RWPE1 (cell line): ENCODE measurements around the gene BRSK1.

Experiments
- CTCF ChIA-PET: fragments of 350-600 bp; sonication (Branson Sonifier 250); formaldehyde crosslinking; extraction: SDS; loops from one replicate; lab custom pipeline; 2021; lab: Yijun Ruan, JAX
- POLR2A ChIA-PET: fragments of 400-600 bp; formaldehyde crosslinking; extraction: SDS; loops from one replicate; lab custom pipeline; 2020; ENCODE audit warnings: antibody characterized with exemption; ENCODE audit not compliant: low non-redundant PET; lab: Yijun Ruan, JAX
- DNase-seq: peaks from one replicate; pipeline ENCODE4 v3.0.0; 2012; ENCODE audit warnings: low spot score
- H3K27ac ChIP-seq: fragments of 450-650 bp; 2 replicates; pipeline ENCODE4 v1.5.1; 2017
- TF ChIP-seq, protein P1 (sequence below): fragments of 450-650 bp; conservative IDR thresholded peaks from 2 replicates; pipeline ENCODE4 v1.5.1; 2017; ENCODE audit warnings: low read depth, mild to moderate bottlenecking

The BRSK1 gene

DNA sequence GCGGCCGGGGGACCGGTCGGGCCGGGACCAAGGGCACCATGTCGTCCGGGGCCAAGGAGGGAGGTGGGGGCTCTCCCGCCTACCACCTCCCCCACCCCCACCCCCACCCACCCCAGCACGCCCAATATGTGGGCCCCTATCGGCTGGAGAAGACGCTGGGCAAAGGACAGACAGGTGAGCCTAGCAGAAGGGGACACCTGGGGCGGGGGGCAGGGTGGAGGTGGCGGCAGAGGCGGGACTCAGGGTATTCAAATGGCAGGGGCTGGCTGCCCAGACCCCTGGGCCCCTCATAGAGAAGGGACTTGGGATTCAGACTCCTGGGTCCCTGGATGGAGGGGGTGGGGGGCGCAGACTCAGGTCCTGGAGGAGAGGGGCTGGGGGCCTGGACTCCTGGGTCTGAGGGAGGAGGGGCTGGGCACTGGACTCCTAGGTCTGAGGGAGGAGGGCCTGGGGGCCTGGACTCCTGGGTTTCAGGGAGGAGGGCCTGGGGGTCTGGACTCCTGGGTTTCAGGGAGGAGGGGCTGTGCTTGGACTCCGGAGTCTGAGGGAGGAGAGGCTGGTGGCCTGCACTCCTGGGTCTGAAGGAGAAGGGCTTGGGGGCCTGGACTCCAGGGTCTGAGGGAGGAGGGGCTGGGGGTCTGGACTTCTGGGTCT lies 735 bp downstream of the BRSK1 start:
- ChIA-PET CTCF (no interaction called here), POLR2A (no interaction called here)
- TF ChIP-seq, protein P1, sequence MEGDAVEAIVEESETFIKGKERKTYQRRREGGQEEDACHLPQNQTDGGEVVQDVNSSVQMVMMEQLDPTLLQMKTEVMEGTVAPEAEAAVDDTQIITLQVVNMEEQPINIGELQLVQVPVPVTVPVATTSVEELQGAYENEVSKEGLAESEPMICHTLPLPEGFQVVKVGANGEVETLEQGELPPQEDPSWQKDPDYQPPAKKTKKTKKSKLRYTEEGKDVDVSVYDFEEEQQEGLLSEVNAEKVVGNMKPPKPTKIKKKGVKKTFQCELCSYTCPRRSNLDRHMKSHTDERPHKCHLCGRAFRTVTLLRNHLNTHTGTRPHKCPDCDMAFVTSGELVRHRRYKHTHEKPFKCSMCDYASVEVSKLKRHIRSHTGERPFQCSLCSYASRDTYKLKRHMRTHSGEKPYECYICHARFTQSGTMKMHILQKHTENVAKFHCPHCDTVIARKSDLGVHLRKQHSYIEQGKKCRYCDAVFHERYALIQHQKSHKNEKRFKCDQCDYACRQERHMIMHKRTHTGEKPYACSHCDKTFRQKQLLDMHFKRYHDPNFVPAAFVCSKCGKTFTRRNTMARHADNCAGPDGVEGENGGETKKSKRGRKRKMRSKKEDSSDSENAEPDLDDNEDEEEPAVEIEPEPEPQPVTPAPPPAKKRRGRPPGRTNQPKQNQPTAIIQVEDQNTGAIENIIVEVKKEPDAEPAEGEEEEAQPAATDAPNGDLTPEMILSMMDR = no peak
- DNase-seq = no peak
- H3K27ac ChIP-seq = peak overlapping the region; percentile 71

DNA sequence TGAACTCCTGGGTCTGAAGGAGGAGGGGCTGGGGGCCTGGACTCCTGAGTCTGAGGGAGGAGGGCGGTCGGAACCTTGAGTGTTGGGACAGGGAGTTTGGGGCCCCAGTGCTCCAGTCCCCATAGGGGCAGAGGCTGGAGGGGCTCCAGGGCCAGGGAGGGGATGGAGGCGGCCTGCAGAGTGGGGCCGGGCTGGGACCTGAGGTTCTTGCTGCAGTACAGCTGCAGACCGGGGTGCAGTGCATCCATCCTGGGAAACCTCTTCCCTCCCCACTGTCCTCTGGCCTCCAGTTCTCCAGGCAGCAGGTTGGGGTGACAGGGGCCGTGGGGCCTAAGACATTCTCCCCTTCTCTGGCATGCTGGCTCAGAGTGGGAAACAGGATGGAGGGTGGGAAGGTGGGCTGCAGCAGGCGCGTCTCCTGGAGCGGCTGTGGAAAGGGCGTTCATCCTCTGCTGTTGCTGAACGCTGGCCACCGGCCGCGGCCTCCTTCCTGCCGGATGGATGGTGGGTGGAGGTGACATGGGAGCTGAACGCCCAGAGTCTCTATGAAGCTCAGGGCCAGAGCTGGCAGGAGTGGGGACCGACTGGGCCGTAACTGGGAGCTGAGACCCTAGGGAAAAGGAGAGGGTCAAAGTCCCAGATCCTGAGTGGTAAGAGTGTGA lies 1.6 kb downstream of the BRSK1 start:
- TF ChIP-seq, protein P1 = no peak
- H3K27ac ChIP-seq = peak overlapping the region; percentile 71
- POLR2A ChIA-PET = no interaction called here

DNA sequence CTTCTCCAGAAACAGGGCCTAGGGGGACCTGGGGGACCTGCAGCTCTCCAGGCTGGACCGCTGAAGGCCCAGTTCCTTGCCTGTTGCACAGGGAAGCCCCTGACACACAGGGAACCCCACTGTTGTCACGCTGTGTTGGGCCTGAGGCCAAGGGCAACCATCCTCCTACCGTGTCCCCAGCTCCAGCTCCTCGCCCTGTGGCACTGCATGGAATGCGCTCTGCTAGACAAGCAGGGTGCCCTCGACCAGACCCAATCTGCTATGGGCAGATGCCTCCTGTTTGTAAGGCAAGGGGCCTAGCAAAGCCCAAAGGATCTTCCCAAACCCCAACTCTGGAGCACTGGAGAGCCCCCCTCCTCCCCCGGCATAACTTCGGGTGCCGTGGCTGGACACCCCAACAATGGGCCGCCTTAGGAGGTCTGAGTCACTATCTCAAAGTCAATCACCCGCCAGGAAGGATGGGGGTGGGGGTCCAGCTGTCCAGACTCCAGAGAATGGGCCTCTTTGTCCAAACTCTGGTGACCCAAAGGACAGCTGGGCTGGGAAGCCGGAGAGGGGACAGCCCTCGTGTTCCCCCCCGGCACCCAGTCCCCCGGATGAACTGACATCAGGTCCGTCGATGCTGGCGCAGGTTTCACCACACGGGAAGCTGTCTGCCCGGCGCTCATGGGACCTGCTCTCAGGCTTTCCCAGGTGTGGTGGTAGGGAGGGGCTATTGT lies 3.7 kb downstream of the BRSK1 start:
- TF ChIP-seq, protein P1 = no peak
- CTCF ChIA-PET = interaction anchor here (0.7 kb wide), 1 partner anchor 97 kb away, joined by 3 read pairs; the partner anchor contains the start of gene TMEM238
- POLR2A ChIA-PET = no interaction called here
- DNase-seq = no peak
- peak overlapping the region; percentile 30 for H3K27ac ChIP-seq

More for the DNA sequence above, 1.6 kb downstream of the BRSK1 start:
- DNase-seq = no peak
- CTCF ChIA-PET = no interaction called here

DNA sequence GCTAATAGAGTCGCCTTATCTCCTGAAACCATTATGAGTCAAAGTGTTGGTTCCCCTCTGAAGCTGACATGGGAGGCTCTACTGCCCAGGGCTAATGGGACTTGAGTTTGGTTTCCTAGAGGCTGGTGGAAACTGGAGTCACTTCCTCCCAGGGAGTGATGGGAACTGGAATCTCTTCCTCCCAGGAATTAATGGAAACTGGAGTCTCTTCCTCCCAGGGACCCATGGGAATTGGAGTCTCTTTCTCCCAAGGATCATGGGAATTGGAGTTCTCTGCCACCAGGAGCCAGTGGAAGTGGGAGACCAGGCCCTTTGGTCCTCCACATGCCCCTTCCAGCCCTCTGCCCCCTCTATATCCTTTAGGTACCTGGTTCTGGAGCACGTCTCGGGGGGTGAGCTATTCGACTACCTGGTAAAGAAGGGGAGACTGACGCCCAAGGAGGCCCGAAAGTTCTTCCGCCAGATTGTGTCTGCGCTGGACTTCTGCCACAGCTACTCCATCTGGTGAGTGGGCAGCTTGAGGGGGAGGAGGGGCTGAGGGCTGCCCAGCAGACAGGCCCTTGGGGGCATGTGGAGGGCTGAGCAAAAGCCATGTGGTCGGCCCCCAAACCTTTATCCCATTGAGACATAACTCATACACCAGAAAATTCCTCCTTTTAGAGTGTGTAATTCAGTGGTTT lies 5.5 kb downstream of the BRSK1 start:
- peak overlapping the region; percentile 39 for H3K27ac ChIP-seq
- ChIA-PET CTCF (interaction anchor here (0.6 kb wide), 1 partner anchor 12 kb away, joined by 4 read pairs; no protein-coding TSS in a partner anchor), POLR2A (no interaction called here)
- TF ChIP-seq, protein P1 = no peak
- no peak for DNase-seq

DNA sequence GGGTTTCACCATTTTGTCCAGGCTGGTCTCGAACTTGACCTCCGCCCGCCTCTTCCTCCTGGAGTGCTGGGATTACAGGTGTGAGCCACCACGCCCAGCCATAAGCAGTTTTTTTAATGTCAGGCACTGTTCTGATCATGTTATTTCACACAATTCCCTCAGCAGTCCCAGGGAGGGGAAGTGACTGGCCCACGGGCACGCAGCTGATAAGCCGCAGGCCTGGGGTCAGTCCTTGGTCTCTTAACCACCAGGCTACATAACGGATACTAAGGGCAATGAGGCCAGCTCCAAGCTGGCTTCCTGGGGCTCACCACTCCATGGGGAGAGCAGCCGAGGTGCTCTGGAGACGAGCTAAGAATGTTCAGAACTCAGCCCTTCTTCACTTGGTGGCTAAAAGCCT lies 13.5 kb downstream of the BRSK1 start:
- ChIA-PET CTCF (interaction anchor here (1.1 to 1.3 kb wide), 2 partner anchors 15 to 86 kb away, joined by 3 read pairs; no protein-coding TSS in a partner anchor), POLR2A (no interaction called here)
- TF ChIP-seq, protein P1 = no peak
- DNase-seq = no peak
- H3K27ac ChIP-seq = no peak overlapping the region

DNA sequence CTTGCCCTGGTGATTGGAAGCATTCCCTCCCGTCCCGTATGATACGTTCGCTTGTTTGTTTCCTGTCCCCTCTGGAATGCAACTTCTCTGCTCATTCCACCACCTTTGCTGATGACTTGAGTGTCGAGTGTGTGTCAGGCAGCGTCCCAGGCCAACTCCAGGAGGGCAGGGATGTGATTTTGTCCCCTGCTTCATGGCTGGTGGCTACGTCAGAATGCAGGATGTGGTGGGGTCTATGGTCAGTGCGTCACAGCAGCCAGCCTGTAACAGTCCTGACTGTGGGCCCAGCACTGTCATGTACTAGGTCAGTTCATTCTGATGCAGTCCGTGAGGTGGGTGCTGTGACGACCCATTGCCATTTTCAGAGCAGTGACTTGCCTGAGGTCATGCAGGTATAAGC lies 16.2 kb downstream of the BRSK1 start:
- CTCF ChIA-PET = interaction anchor here (3.4 kb wide), 1 partner anchor 84 kb away, joined by 21 read pairs; the partner anchor contains the start of gene TMEM238
- no peak for DNase-seq
- POLR2A ChIA-PET = no interaction called here
- TF ChIP-seq, protein P1 = no peak
- no peak overlapping the region for H3K27ac ChIP-seq
